ENCODE measurements around the gene MERTK. TPM values are rescaled to one million over a fixed set of nuclear protein-coding genes. Genes with fewer than 3 reads are reported as not detected.

Gene MERTK
- total RNA-seq, 1 experiment from 2014 or later, result 2.5 TPM

GRCh38 chr2:112077814-112078213 lies 179.4 kb downstream of the MERTK start:
- H4K20me1 ChIP-seq (ENCODE audit: low read length), result no peaks in the 10 kb centered on the region
- DNase-seq (peak; percentile 8), ATAC-seq (no peak)
- peaks cover 27% of the 10 kb centered on the region for H3K36me3 ChIP-seq (ENCODE audit: low read depth, low read length)
- CTCF ChIA-PET, result no interaction called here
- no peak overlapping the region for H3K4me2 ChIP-seq (ENCODE audit: low read length)
- H3K27ac ChIP-seq (ENCODE audit: low read length), result no peak overlapping the region
- H3K9me2 ChIP-seq (replicated peaks; ENCODE audit: low read length), result no peaks in the 10 kb centered on the region
- POLR2A ChIA-PET (ENCODE audit: unreplicated experiment), result no interaction called here
- H3K4me3 ChIP-seq (ENCODE audit: low read length), result no peak overlapping the region
- H3K4me1 ChIP-seq (ENCODE audit: insufficient read depth, low read length), result peaks cover 31% of the 10 kb centered on the region
- BruUV-seq (replicated peaks), result no TSS peak
- TF ChIP-seq EZH2 (IDR thresholded peaks at IDR 0.05; ENCODE audit: low read length, unreplicated experiment) (no peak), EZH2phosphoT487 (IDR thresholded peaks at IDR 0.05; ENCODE audit: borderline replicate concordance, low read length) (no peak), CTCF (conservative IDR thresholded peaks at IDR 0.05; ENCODE audit: low read depth, low read length) (no peak)
- H3K9me3 ChIP-seq (ENCODE audit: low read length), result no peaks in the 10 kb centered on the region
- H2AFZ ChIP-seq (ENCODE audit: low read length), result no peak overlapping the region
- intact Hi-C loops (cut with micrococcal nuclease), result no loop called here
- peaks cover 16% of the 10 kb centered on the region for H3K79me2 ChIP-seq (ENCODE audit: low read length)
- no peaks in the 10 kb centered on the region for H3K27me3 ChIP-seq (ENCODE audit: low read length)
- no peaks in the 10 kb centered on the region for H3F3A ChIP-seq (ENCODE audit: low read length, unreplicated experiment)
- H3K9ac ChIP-seq (ENCODE audit: low read length), result no peak overlapping the region

Other genes with a start within 250 kb of the MERTK start
- gene ANAPC1, start 14.4 kb upstream of the MERTK start, total RNA-seq (2014; rRNA removed), result 94.4 and 97.9 TPM in 2 replicates
- 11.2 and 17.3 TPM in 2 replicates for gene TMEM87B, start 156.7 kb downstream of the MERTK start, total RNA-seq (2014; rRNA removed)
- gene FBLN7, start 239.8 kb downstream of the MERTK start, total RNA-seq (2014; rRNA removed), result 0.75 and 2.2 TPM in 2 replicates